Activated naive CD4-positive, alpha-beta T cell treated with anti-CD3 and anti-CD28 coated beads, Interleukin-2, amount 50 U/mL, for 72 hours (primary cell): Measurements from ENCODE around the gene LRRC49. TPM values are rescaled to one million over a fixed set of nuclear protein-coding genes. Genes with fewer than 3 reads are reported as not detected.
"Not testable (repeated sequence)": the region's sequence is repeated elsewhere in the genome, so short reads cannot be mapped to it uniquely, and the experiment has no call there.

Experiments
- ATAC-seq, 2 donors: fragments of 150-1000 bp; cut with Tn5 transposase; 2 replicates each; pipeline ENCODE4 v1.10.0; 2021; ENCODE audit warnings: mild to moderate bottlenecking in 2 of 2, moderate library complexity in 2 of 2
- DNase-seq, 2 donors: peaks; one replicate each; pipeline ENCODE4 v3.0.0; 2021 to 2022; ENCODE audit warnings: low spot score in 2 of 2
- H3K27ac Mint-ChIP-seq, 2 donors: one replicate each; pipeline ENCODE4 v1.8.0; 2022; ENCODE audit warnings: mild to moderate bottlenecking in 2 of 2, mixed read lengths in 2 of 2
- H3K36me3 Mint-ChIP-seq, 2 donors: one replicate each; pipeline ENCODE4 v1.8.0; 2022; ENCODE audit warnings: mixed read lengths in 2 of 2
- H3K9me3 Mint-ChIP-seq, 2 donors: one replicate each; pipeline ENCODE4 v1.8.0; 2022; ENCODE audit warnings: mixed read lengths in 2 of 2
- total RNA-seq, 2 donors: library from RNA; stranded (reverse); gene quantifications; one replicate each; pipeline ENCODE4 v1.2.3, GENCODE V29; 2022

Gene LRRC49
- total RNA-seq, 2 donors from 2014 or later = not detected

DNA sequence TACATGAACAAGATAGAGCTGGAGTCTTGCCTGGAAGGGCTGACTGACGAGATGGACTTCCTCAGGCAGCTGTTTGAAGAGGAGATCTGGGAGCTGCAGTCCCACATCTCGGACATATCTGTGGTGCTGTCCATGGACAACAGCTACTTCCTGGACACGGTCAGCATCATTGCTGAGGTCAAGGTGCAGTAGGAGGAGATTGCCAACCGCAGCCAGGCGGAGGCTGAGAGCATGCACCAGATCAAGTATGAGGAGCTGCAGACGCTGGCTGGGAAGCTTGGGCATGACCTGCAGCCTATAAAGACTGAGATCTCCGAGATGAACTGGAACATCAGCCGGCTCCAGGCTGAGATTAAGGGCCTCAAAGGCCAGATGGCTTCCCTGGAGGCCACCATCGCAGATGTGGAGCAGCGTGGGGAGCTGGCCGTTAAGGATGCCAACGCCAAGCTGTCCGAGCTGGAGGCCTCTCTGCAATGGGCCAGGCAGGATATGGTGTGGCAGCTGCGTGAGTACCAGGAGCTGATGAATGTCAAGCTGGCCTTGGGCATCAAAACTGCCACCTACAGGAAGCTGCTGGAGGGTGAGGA is 33.2 kb upstream of the LRRC49 start:
- no peak overlapping the region for H3K27ac Mint-ChIP-seq
- DNase-seq (no peak), ATAC-seq (no peak)
- H3K9me3 Mint-ChIP-seq = no peaks in the 10 kb centered on the region
- H3K36me3 Mint-ChIP-seq = peaks cover 0 to 5% of the 10 kb centered on the region in 2 donors

DNA sequence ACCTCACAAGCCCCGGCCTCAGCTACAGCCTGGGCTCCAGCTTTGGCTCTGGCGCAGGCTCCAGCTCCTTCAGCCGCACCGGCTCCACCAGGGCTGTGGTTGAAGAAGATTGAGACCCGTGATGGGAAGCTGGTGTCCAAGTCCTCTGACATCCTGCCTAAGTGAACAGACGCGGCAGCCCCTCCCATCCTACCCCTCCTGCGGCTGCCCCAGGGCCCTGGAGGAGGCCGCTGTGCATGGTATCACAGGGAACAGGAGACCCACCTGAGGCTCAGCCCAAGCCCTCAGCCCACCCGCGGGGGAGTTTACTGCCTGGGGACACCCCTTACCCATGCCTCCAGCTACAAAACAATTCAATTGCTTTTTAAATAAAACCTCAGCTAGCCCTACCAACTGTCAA is 32.6 kb upstream of the LRRC49 start:
- ATAC-seq (no peak), DNase-seq (no peak)
- Mint-ChIP-seq H3K27ac (no peak overlapping the region), H3K36me3 (no peaks in the 10 kb centered on the region), H3K9me3 (no peaks in the 10 kb centered on the region)

DNA sequence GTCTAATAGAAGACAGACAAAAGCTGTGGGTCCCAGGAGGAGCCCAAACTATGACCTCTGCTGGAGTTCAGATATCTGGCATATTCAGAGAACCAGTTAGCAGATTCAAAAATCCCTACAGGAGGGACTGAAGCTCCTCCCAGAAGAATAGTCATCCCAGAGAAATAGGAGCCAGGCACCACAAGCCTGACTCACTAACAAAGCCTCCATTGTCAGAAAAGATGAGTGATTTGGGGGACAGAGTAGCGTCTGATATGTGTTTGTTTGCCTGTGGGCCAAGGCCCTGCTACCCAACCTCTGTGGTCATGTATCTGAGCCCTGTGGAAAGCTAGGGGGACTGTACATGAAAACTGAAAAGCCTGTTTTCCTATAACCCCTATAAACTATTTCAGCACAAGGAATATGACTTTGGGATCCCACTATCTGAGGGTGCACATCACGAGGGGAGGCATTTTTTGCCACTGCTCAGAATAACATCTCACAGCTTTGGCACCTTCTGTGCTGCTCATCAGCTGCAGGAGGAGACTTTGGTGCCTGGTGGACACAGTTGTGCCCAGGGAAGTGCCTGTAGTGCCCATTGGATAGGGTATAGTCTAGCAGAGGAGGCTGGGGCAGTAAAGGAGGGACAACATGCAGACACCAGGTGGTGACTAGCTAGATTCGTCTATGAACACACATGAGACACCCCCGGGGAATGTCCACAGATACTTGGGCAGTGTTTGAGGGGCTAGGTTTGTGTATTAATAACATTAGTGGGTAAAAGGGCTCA is 29.0 kb upstream of the LRRC49 start:
- H3K36me3 Mint-ChIP-seq = no peaks in the 10 kb centered on the region
- no peak overlapping the region for H3K27ac Mint-ChIP-seq
- no peaks in the 10 kb centered on the region for H3K9me3 Mint-ChIP-seq
- DNase-seq = no peak
- no peak for ATAC-seq

DNA sequence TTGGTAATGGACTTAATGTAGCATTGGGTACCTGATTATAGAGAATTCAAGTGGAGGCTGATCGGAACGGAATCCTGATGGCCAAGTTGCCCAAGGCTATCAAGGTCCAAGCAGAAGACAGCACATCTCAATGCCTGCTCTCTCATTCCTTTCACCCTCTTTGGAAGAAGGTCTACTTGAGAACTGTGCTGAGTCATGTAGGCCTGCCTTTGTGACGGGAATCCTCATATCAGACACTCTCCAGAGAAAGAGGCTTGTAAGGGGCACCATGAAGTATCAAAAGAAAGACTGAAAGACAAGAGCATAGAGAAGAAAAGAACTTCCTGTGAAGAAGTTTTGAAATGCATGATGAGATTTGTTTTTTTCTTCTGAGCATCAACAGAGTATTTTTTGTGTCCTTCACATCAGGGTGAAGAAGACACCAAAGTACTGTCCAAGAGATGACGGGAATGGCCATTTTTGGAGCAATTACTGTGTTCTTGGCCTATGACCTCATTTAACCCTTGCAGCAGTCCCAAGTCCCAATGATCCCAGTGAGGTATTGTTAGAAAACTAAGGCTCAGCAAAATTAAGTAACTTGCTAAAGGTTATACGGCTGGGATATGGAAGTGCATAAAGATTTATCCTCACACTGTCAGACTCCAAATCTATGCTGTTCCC is 25.5 kb upstream of the LRRC49 start:
- no peak overlapping the region for H3K27ac Mint-ChIP-seq
- no peaks in the 10 kb centered on the region for H3K9me3 Mint-ChIP-seq
- ATAC-seq = no peak
- DNase-seq = no peak
- no peaks in the 10 kb centered on the region for H3K36me3 Mint-ChIP-seq

DNA sequence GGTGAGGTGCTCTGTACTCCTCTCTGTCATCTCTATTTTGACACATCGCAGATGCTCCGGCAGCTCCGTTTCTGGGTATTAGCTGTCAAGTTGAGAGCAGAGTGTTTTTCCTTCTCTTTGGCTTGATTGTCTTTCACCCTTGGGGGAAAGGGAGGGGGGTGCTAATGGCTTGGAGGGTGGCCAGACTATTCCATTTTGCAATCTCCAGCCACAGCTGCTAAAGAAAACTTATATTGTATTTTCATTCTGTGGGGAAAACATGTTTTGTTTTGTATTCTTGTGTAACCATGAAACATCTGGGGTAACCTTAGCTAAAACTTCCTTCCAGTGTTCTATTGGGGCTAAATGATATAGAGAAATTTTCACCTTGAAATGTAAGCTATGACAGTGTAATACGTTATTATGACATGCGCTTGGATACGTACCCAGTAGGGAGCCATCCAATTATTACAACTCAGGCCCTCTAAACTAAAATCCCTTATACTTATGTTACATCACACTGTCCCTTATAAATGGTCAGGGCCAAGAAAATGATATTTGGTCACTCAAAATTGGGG is 24.6 kb upstream of the LRRC49 start:
- ATAC-seq (no peak), DNase-seq (no peak)
- no peaks in the 10 kb centered on the region for H3K9me3 Mint-ChIP-seq
- no peak overlapping the region for H3K27ac Mint-ChIP-seq
- no peaks in the 10 kb centered on the region for H3K36me3 Mint-ChIP-seq

DNA sequence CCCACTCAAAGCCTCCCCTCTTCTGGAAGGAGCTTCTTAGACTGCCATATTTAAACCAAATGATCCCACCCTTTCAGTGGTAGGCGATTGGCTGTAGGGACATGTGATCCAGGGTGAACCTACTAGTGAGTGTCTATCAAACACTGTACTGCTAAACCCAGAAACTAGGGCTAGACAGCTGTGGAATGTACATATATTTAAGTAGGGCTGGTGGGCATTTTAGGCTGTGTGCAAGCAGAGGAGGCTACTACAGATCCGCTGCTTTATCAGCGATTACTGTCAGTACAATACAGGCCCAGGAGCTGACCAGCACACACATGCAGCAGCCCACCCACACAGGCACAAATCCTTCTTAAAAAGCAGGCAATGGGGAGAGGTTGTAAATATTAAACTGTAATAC is 23.3 kb upstream of the LRRC49 start:
- Mint-ChIP-seq H3K36me3 (no peaks in the 10 kb centered on the region), H3K9me3 (no peaks in the 10 kb centered on the region), H3K27ac (no peak overlapping the region)
- no peak for ATAC-seq
- no peak for DNase-seq

DNA sequence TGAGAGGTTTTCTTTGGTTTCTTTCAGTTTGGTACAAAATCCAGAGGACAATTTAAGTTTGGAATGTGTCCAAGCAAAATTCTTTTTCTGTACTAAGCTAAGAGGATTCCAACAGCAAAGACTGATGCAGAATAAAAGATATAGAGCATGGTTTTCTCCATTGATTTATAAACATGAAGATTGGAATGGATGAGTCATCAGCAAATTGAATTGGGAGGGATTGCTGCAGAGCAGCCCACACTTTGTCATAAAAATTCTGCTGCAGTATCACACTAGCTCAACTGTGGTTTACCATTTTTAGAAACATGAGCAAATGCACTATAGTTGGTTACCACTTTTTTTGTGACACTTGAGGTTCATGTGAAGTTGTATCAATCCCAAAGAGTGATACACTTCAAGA is 22.6 kb upstream of the LRRC49 start:
- no peaks in the 10 kb centered on the region for H3K9me3 Mint-ChIP-seq
- DNase-seq (no peak), ATAC-seq (peak in 1 of 2 donors; percentile 81)
- H3K36me3 Mint-ChIP-seq = no peaks in the 10 kb centered on the region
- no peak overlapping the region for H3K27ac Mint-ChIP-seq

DNA sequence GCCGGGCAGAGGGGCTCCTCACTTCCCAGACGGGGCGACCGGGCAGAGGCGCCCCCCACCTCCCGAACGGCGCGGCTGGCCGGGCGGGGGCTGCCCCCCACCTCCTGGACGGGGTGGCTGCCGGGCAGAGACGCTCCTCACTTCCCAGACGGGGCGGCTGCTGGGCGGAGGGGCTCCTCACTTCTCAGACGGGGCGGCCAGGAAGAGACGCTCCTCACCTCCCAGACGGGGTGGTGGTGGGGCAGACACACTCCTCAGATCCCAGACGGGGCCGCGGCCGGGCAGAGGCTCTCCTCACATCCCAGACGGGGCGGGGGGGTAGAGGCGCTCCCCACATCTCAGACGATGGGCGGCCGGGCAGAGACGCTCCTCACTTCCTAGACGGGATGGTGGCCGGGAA is 21.1 kb upstream of the LRRC49 start:
- not testable (repeated sequence) for H3K9me3 Mint-ChIP-seq, H3K27ac Mint-ChIP-seq

DNA sequence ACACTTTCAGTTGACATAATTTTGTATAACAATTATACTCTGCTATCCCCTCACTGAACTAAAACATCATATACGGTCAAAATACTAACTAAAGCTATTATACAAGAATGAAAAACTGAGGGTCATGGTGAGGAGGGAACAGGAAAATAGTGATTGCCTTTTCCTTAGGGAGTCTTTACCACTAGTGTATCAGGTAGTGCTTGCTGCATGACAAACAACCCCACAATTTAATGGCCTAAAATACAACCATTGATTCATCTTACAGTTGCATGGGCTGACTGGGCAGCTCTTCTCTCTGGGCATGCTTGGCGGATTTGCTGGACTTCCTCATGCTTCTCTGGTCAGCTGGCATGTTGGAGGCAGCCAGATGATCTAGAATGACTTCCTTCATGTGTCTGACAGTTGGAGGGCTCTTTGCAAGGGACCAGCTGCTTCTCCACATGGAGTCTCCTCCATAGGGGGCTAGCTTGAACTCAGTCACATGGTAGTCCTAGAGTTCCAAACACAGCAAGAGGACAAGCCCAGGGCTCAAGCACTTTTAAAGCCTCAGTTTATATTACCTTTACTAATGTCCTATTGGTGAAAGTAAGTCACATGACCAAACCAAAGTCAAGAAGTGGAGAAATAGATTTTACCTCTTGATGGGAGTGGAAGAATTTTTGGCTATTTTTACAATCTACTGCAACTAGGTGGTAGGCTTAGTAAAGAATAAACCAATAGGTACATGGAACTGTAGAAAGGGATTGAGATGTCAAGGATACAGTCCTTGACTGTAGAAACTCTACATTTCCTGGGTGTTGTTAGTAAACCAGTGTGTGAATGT is 19.2 kb upstream of the LRRC49 start:
- Mint-ChIP-seq H3K27ac (no peak overlapping the region), H3K36me3 (no peaks in the 10 kb centered on the region), H3K9me3 (no peaks in the 10 kb centered on the region)
- ATAC-seq = no peak
- DNase-seq = no peak

More for the DNA sequence above, 21.1 kb upstream of the LRRC49 start:
- DNase-seq, H3K36me3 Mint-ChIP-seq, ATAC-seq: not testable (repeated sequence)

DNA sequence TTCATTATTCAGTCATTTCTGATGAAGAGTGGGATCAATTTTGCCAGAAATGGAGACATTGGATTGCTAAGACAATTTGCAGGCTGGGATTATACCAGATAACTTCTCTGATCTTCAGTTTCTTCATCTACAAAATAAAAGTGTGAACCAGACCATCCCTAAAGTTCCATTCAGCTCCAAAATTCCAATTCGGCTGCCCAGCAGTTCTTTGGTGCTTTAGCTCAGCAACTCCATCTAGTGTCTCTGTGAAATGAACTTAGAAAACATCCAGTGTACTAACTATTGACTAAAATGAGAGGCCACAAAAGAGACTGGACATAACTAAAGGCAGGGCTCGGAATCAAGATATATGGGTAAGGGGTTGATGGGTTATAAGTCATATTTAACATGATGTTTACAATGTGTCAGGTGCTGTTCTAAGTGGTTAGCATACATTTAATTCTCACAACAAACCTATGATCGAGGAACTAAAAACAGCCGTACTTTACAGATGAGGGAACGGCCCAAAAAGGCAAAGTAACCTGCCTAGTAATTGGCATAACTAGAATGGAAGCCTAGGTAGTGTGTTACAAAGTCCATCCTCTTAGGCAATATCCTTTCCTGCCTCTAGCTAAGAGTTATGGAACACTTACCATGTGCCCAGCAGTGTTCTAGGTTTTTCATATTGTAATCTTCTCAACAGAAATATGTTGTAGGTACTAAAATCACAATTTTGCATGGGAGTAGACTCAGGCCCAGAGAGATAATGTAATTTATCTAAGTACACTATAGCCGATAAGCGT is 17.4 kb upstream of the LRRC49 start:
- ATAC-seq (no peak), DNase-seq (no peak)
- H3K36me3 Mint-ChIP-seq = no peaks in the 10 kb centered on the region
- no peak overlapping the region for H3K27ac Mint-ChIP-seq
- no peaks in the 10 kb centered on the region for H3K9me3 Mint-ChIP-seq

DNA sequence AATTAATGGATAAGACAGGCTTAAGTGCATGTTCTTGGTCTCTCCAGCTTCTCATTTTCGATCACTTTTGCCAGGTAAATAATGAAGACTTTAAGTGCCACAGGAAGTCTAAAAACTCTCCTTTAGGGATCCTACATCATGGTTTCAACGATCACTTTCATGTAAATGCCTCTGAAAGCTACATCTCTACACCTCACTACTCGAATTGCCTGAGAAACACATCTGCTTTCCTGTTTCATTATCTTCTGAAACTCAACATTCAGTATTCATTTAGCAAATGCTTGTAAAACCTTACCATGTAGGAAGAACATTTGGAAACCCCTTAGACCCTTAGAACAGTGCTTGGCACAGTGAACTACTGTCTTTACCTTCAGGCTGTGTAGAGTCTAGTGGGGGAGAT is 16.6 kb upstream of the LRRC49 start:
- no peak for ATAC-seq

DNA sequence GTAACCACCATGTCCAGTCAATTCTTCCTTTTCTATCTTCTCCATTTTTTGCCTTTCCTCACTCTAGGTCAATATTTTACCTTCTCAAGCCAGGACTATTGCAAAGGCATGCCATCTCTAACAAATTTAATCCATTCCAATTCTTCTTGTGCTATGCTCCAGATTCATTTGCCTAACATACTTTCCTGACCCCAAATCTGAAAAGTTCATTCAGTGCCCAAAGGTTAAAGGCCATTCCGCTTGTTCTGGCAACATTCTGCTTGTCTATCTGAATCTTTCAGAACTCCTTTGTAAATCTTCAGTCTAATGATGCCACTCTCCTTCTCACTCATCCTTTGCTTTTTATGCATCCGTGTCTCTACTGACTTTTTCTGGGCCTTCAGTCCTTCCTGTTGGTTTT is 15.9 kb upstream of the LRRC49 start:
- H3K9me3 Mint-ChIP-seq = no peaks in the 10 kb centered on the region
- H3K36me3 Mint-ChIP-seq = no peaks in the 10 kb centered on the region
- DNase-seq (no peak), ATAC-seq (no peak)
- H3K27ac Mint-ChIP-seq = no peak overlapping the region

More for the DNA sequence above, 16.6 kb upstream of the LRRC49 start:
- H3K27ac Mint-ChIP-seq = no peak overlapping the region
- H3K9me3 Mint-ChIP-seq = no peaks in the 10 kb centered on the region
- H3K36me3 Mint-ChIP-seq = no peaks in the 10 kb centered on the region
- DNase-seq = no peak

DNA sequence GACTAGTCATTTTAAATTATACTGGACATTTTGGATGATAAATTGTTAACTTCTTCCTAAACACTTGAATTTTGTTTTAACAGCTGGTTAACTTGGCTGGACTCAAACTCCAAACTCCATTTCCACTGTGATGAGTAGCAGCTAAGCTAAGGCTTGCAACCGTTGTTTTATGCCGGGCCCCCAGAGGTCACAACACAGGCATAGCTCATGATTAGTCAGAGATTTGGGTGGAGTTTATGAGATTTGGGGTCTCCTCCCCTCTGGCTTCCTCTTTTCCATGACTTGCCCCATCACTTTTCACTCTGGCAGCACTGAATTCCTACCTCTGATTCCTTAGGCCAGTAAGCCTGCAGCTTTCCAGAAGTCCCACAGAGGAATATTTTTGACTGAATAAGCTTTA is 13.2 kb upstream of the LRRC49 start:
- DNase-seq = no peak
- ATAC-seq = no peak
- H3K9me3 Mint-ChIP-seq = no peaks in the 10 kb centered on the region
- no peaks in the 10 kb centered on the region for H3K36me3 Mint-ChIP-seq
- no peak overlapping the region for H3K27ac Mint-ChIP-seq

DNA sequence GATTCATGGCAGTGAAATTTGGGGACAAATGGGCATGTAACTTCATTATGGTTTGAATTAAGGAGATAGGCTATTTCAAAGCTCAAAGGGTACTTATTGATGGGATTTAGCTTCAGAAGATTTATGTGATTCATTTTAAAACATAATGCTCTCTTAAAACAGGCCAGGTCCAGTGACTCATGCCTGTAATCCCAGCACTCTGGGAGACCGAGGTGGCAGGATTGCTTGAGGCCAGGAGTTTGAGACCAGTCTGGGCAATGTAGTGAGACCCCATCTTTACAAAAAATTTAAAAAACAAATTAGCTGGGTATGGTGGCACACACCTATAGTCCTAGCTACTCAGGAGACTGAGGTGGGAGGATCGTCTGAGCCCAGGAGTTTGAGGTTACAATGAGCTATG is 11.8 kb upstream of the LRRC49 start:
- Mint-ChIP-seq H3K36me3 (no peaks in the 10 kb centered on the region), H3K27ac (no peak overlapping the region), H3K9me3 (no peaks in the 10 kb centered on the region)
- no peak for ATAC-seq
- no peak for DNase-seq

DNA sequence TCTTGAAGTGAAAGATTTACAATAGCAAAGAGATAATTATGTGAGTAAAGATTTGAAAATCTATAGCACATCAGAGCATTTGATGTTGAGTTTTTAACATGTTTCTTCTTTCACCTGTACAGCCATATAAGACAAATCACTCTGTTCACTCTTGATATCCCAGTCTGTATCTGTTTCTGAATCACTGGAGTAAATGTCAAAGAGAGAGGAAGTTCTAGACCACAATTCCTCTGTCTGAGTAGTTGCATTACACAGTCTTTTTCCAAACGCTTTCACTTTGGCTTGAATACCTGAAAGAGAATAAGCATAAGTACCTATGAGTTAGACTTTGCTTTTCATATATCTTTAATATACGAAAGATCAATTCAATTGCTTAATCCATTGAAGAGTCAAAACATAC is 10.3 kb upstream of the LRRC49 start:
- ATAC-seq (peak; percentile 57 to 83), DNase-seq (no peak)
- H3K36me3 Mint-ChIP-seq = no peaks in the 10 kb centered on the region
- H3K9me3 Mint-ChIP-seq = no peaks in the 10 kb centered on the region
- no peak overlapping the region for H3K27ac Mint-ChIP-seq

DNA sequence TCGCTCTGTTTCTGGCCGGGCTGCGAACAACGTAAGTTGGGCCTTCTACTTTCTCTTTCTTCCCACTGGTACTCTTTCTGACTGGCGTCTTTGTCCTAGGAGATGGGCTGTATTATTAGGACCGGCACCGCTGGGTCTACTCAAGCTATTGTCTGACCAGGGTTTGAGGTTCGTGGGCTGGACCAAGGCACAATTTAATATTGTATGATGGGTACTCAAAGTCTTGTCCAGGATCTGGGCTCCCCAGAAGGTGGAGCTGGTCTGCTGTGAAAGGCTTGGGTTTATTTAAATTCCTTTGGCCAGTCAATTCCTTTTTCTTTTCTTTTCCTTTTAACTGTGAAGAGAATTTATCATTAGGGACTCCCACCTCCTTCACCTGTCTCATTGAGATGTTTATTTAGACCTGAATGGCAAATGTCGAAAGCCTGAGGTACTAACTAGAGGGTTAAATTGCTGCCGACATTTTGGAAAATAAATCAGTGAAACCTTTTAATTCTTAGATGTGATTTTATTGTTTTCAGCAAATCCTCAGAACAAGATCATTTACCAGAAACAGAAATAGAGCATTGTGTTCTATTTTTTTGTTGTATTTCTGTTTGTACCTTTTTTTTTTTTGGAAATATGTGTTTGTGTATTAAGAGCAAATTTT is 410 bp downstream of the LRRC49 start:
- no peak for DNase-seq
- Mint-ChIP-seq H3K27ac (peak overlapping the region; percentile 29 to 76), H3K9me3 (no peaks in the 10 kb centered on the region), H3K36me3 (peaks cover 7 to 9% of the 10 kb centered on the region in 2 donors)
- ATAC-seq = peak in 1 of 2 donors; percentile 43
